ENCODE results near the gene GAS6.

DNA sequence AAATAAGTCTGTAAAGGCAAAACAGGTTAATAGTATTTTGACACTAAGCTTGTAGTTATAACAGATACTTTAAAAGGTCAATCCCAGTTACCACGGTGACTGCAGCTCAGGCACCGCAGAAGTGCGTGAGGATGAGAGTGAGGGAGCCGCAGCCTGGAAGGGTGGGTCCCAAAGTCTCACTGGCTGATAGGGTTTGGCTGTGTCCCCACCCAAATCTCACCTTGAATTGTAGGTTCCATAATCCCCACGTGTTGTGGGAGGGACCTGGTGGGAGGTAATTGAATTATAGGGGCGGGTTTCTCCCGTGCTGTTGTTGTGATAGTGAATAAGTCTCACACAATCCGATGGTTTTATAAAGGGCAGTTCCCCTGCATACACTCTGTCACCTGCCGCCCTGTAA lies 40.0 kb upstream of the GAS6 start:
- TF ChIP-seq, protein P1, sequence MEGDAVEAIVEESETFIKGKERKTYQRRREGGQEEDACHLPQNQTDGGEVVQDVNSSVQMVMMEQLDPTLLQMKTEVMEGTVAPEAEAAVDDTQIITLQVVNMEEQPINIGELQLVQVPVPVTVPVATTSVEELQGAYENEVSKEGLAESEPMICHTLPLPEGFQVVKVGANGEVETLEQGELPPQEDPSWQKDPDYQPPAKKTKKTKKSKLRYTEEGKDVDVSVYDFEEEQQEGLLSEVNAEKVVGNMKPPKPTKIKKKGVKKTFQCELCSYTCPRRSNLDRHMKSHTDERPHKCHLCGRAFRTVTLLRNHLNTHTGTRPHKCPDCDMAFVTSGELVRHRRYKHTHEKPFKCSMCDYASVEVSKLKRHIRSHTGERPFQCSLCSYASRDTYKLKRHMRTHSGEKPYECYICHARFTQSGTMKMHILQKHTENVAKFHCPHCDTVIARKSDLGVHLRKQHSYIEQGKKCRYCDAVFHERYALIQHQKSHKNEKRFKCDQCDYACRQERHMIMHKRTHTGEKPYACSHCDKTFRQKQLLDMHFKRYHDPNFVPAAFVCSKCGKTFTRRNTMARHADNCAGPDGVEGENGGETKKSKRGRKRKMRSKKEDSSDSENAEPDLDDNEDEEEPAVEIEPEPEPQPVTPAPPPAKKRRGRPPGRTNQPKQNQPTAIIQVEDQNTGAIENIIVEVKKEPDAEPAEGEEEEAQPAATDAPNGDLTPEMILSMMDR (IDR thresholded peaks at IDR 0.05): no peak
- no peak for TF ChIP-seq EP300 (IDR thresholded peaks at IDR 0.05)

All from gastroesophageal sphincter (tissue), 3 donors.